Sigmoid colon (tissue), 7 donors: ENCODE data around the gene NEK11. TPM values are rescaled to one million over a fixed set of nuclear protein-coding genes. Genes with fewer than 3 reads are reported as not detected.
"Not testable (repeated sequence)": the region's sequence is repeated elsewhere in the genome, so short reads cannot be mapped to it uniquely, and the experiment has no call there.

Experiments used
- DNase-seq: peaks from one replicate; pipeline ENCODE4 v3.0.0-alpha.2; 2019
- H3K27ac ChIP-seq, 4 donors: fragments of 200-600 bp; sonication (generic); one replicate each; pipeline ENCODE4 v1.5.1; 2016 to 2019; ENCODE audit warnings: mild to moderate bottlenecking in 1 of 4
- H3K27me3 ChIP-seq, 3 donors: fragments of 200-600 bp; sonication (generic); one replicate each; pipeline ENCODE4 v1.5.1; 2019; ENCODE audit warnings: mild to moderate bottlenecking in 1 of 3
- H3K36me3 ChIP-seq, 4 donors: fragments of 200-600 bp; sonication (generic); one replicate each; pipeline ENCODE4 v1.5.1; 2016 to 2019
- H3K4me1 ChIP-seq, 4 donors: fragments of 200-600 bp; sonication (generic); one replicate each; pipeline ENCODE4 v1.5.1; 2017 to 2019
- H3K4me3 ChIP-seq, 4 donors: fragments of 200-600 bp; sonication (generic); one replicate each; pipeline ENCODE4 v1.5.1; 2017 to 2019; ENCODE audit warnings: mild to moderate bottlenecking in 2 of 4, moderate library complexity in 1 of 4
- H3K9me3 ChIP-seq, 4 donors: fragments of 200-600 bp in 3 of 4; sonication (generic) in 3 of 4; one replicate each; pipeline versions ENCODE4 v1.5.1 to v1.6.1; 2013 to 2019
- EP300 ChIP-seq, 4 donors: sonication (generic); formaldehyde crosslinking; IDR thresholded peaks; one replicate each; pipeline ENCODE4 v1.6.1; 2017; ENCODE audit warnings: antibody characterized with exemption in 4 of 4
- POLR2A ChIP-seq, 2 donors: fragments of 450-650 bp; IDR thresholded peaks; one replicate each; pipeline ENCODE4 v1.6.1; 2016; ENCODE audit warnings: antibody characterized with exemption in 2 of 2, mild to moderate bottlenecking in 2 of 2, moderate library complexity in 2 of 2
- POLR2AphosphoS5 ChIP-seq, 4 donors: sonication (generic); formaldehyde crosslinking; IDR thresholded peaks; one replicate each; pipeline ENCODE4 v1.6.1; 2017; ENCODE audit warnings: antibody characterized with exemption in 4 of 4
- WGBS, 2 donors: extraction: QIAGEN DNeasy Blood & Tissue Kit; methylation state at CpG; one replicate each; pipeline ENCODE4 v1.1.7; 2013; 5-methylcytosine and 5-hydroxymethylcytosine counted together
- intact Hi-C: fragments of 100-400 bp; cut with DNase I; formaldehyde crosslinking; loops from one replicate; pipeline ENCODE4 v1.15.1; 2023
- polyA plus RNA-seq, 3 donors: library from polyadenylated mRNA; stranded (reverse); fragments of 200-250 nt; gene quantifications; one replicate each; pipeline ENCODE4 v1.2.3, GENCODE V29; 2013
- total RNA-seq, 4 donors: library from RNA; depleted of rRNA; stranded (reverse); fragments of >200 nt; gene quantifications; one replicate each; pipeline ENCODE4 v1.1.0, GENCODE V29; 2016
- TF ChIP-seq, protein P1 (sequence below), 4 experiments: fragments of 450-650 bp in 3 of 4; fragments of 200-600 bp in 1 of 4; IDR thresholded peaks; one replicate each; pipeline ENCODE4 v1.5.1; 2016 to 2019; ENCODE audit warnings: antibody characterized with exemption in 4 of 4, mild to moderate bottlenecking in 3 of 4, moderate library complexity in 2 of 4
- donor health status: healthy with polysubstance abuse.
- donor health status: Bipolar disorder and iron deficiency.
- donor health status: healthy.

Gene NEK11
- total and polyA plus RNA-seq, 7 donors: 1.6 to 12.2 (median 4.3) TPM

DNA sequence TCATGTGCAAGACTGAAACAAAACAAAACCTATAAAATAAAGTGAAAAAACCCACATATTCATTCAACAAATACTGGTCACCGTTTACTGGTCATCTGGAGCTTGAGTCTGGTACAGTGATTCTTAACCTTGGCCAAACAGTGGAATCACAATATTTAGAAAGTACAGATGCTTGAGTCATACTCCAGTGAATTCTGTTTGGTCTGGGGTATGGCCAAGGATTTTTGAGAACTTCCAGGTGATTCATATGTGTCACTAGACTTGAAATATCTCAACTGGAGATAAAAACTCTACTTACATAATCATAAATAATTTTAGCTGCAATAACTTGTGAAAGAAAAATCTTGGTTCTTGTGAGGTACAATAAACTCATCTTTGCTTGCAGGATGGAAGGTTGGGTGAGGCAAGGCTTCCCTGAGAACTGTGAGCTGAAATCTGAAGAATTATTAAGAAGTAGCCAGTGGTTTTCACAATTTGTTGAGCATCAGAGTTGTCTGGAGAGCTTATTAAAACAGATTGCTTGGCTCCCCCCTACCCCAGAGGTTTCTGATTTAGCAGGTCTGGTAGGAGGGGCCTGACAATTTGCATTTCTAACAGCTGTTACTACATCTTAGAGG, 9.6 kb downstream of the NEK11 start:
- Histone ChIP-seq H3K9me3 (no peaks in the 10 kb centered on the region), H3K27me3 (no peaks in the 10 kb centered on the region), H3K36me3 (no peaks in the 10 kb centered on the region), H3K27ac (no peak overlapping the region), H3K4me1 (peaks cover 0 to 4% (median 0%) of the 10 kb centered on the region in 4 donors), H3K4me3 (no peak overlapping the region)
- no peak for DNase-seq
- WGBS, 2 donors: 71 to 76% methylated on average over 1 of the region's 1 CpG
- intact Hi-C loops: no loop called here
- TF ChIP-seq, protein P1, sequence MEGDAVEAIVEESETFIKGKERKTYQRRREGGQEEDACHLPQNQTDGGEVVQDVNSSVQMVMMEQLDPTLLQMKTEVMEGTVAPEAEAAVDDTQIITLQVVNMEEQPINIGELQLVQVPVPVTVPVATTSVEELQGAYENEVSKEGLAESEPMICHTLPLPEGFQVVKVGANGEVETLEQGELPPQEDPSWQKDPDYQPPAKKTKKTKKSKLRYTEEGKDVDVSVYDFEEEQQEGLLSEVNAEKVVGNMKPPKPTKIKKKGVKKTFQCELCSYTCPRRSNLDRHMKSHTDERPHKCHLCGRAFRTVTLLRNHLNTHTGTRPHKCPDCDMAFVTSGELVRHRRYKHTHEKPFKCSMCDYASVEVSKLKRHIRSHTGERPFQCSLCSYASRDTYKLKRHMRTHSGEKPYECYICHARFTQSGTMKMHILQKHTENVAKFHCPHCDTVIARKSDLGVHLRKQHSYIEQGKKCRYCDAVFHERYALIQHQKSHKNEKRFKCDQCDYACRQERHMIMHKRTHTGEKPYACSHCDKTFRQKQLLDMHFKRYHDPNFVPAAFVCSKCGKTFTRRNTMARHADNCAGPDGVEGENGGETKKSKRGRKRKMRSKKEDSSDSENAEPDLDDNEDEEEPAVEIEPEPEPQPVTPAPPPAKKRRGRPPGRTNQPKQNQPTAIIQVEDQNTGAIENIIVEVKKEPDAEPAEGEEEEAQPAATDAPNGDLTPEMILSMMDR (IDR thresholded peaks at IDR 0.05): no peak
- TF ChIP-seq POLR2AphosphoS5 (IDR thresholded peaks at IDR 0.05): peak in 3 of 4 donors; percentile 23 to 50 (median 28)
- TF ChIP-seq EP300 (IDR thresholded peaks at IDR 0.05): no peak
- TF ChIP-seq POLR2A (IDR thresholded peaks at IDR 0.05): no peak

DNA sequence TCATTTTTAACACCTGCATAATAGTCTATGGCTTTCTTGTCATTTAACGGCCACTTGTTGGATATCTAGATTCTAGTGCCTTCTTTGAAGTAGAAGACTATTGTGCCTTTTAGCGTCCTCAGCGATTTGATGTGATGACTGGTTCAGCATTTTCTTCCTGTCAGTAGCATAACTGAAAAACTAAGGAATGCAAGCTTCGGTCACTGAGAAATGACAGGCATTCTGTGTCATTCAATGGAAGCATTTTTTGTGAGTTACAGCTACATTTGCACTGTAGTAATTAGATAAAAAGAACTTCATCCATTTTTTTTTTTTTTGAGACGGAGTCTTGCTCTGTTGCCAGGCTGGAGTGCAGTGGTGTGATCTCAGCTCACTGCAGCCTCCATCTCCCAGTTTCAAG, 10.3 kb downstream of the NEK11 start:
- DNase-seq: no peak
- Histone ChIP-seq H3K4me1 (peaks cover 0 to 4% (median 0%) of the 10 kb centered on the region in 4 donors), H3K27me3 (no peaks in the 10 kb centered on the region), H3K27ac (no peak overlapping the region), H3K9me3 (no peaks in the 10 kb centered on the region), H3K36me3 (no peaks in the 10 kb centered on the region), H3K4me3 (no peak overlapping the region)
- WGBS, 2 donors: 93 to 97% methylated on average over 5 of the region's 5 CpGs
- TF ChIP-seq POLR2AphosphoS5 (IDR thresholded peaks at IDR 0.05) (no peak), EP300 (IDR thresholded peaks at IDR 0.05) (no peak), POLR2A (IDR thresholded peaks at IDR 0.05) (no peak)
- TF ChIP-seq, protein P1 (IDR thresholded peaks at IDR 0.05): no peak
- intact Hi-C loops: no loop called here

DNA sequence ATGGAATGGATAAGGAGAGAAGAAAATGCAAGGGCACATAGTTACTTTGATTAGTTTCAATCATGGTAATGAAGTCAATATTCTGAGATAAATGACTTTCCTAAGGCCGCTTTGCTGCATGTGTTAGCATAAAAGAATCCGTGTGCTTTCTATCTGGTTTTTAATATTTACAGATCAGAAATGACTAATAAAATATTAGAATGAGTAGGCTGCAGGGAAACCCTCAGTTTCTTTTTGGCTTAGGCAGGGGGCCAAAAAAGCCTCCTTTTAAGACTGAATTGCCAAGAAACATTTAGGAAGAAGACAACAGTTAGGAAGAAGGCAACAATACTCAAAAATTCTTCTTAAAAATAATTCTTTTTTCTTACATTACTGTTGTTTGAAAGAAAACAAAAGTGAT, 11.6 kb downstream of the NEK11 start:
- no peak for DNase-seq
- no peaks in the 10 kb centered on the region for H3K9me3 ChIP-seq
- H3K4me1 ChIP-seq: peaks cover 0 to 4% (median 0%) of the 10 kb centered on the region in 4 donors
- intact Hi-C loops: no loop called here
- WGBS, 2 donors: 80 to 87% methylated on average over 2 of the region's 2 CpGs
- no peaks in the 10 kb centered on the region for H3K36me3 ChIP-seq
- TF ChIP-seq POLR2A (IDR thresholded peaks at IDR 0.05) (no peak), EP300 (IDR thresholded peaks at IDR 0.05) (no peak), POLR2AphosphoS5 (IDR thresholded peaks at IDR 0.05) (no peak)
- TF ChIP-seq, protein P1 (IDR thresholded peaks at IDR 0.05): no peak
- H3K27me3 ChIP-seq: no peaks in the 10 kb centered on the region
- H3K27ac ChIP-seq: no peak overlapping the region
- no peak overlapping the region for H3K4me3 ChIP-seq

DNA sequence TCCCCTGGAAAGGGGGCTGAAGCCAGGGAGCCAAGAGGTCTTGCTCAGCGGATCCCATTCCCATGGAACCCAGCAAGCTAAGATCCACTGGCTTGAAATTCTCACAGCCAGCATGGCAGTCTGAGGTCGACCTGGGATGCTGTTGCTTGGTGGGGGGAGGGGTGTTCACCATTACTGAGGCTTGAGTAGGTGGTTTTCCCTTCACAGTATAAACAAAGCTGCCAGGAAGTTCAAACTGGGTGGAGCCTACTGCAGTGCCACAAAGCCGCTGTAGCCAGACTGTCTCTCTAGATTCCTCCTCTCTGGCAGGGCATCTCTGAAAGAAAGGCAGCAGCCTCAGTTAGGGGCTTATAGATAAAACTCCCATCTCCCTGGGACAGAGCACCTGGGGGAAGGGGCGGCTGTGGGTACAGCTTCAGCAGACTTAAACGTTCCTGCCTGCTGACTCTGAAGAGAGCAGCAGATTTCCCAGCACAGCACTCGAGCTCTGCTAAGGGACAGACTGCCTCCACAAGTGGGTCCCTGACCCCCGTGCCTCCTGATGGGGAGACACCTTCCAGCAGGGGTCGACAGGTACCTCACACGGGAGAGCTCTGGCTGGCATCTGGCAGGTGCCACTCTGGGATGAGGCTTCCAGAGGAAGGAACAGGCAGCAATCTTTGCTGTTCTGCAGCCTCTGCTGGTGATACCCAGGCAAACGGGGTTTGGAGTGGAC, 15.8 kb downstream of the NEK11 start:
- H3K36me3 ChIP-seq, H3K27ac ChIP-seq, intact Hi-C loops, H3K4me3 ChIP-seq, H3K4me1 ChIP-seq, H3K27me3 ChIP-seq, DNase-seq, H3K9me3 ChIP-seq: not testable (repeated sequence)
- WGBS, 2 donors: 75 to 86% methylated on average over 10 of the region's 10 CpGs

DNA sequence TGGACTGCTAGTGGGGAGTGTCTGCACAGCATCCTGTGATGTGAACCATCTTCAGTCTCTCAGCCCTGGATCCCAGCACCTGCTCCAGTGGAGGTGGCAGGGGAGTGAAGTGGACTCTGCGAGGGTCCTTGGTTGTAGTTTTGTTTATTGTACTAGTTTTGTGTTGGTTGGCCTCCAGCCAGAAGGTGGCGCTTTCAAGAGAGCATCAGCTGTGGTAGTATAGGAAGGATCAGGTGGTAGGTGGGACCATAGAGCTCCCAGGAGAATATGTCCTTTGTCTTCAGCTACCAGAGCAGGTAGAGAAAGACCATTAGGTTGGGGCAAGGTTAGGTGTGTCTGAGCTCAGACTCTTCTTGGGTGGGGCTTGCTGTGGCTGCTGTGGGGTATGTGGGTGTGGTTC, 20.9 kb downstream of the NEK11 start:
- WGBS, 2 donors: 97 to 98% methylated on average over 2 of the region's 2 CpGs
- no peaks in the 10 kb centered on the region for H3K4me1 ChIP-seq
- H3K27ac ChIP-seq: no peak overlapping the region
- H3K27me3 ChIP-seq: no peaks in the 10 kb centered on the region
- DNase-seq: no peak
- TF ChIP-seq EP300 (IDR thresholded peaks at IDR 0.05): no peak
- TF ChIP-seq, protein P1 (IDR thresholded peaks at IDR 0.05): no peak
- no peak for TF ChIP-seq POLR2AphosphoS5 (IDR thresholded peaks at IDR 0.05)
- no peak for TF ChIP-seq POLR2A (IDR thresholded peaks at IDR 0.05)
- no peak overlapping the region for H3K4me3 ChIP-seq
- H3K36me3 ChIP-seq: no peaks in the 10 kb centered on the region
- intact Hi-C loops: no loop called here
- H3K9me3 ChIP-seq: no peaks in the 10 kb centered on the region
